UCSD-AML1 (cell line): ENCODE measurements around the gene CLVS2.

Experiments
- DNase-seq: peaks from one replicate; lab custom pipeline; 2025; ENCODE audit not compliant: unreplicated experiment; lab: John Stamatoyannopoulos, UW

The CLVS2 gene

DNA sequence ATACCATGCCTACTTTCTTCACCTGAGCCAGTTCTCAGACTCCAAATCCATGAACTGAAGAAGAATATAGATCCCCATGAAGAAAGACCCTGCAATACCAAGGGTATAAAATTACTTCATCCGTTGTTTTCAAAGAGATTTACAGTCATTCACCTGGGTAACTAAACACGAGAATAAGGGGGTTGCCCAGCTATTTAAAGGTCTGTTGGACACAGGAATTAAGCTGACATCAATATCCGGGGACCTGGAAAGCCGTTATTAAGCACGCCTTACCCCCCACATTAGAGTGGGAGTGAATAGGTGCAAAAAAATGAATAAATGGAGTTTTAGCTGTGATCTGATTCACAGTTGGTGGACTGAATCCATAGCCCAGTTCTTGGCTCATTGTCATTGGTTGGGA is 28.9 kb downstream of the CLVS2 start:
- DNase-seq: no peak

DNA sequence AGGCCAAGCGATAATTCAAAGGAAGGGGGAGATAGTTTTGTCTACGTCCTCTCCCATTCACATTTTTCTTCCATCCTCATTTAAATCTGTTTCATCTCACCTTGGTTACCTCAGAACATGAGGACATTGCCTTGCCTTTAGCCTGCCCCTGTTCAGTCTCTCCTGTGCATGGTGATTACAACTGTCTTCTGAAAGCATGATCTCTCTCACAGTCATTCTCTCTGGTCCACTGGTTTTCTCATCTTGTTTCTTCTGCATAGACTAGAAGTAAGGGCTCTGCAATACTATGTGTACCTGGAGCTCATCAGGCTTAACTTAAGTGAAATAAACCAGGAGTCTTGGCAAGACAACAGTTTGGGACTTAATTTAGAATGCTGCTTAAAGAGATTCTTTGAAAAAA is 31.4 kb downstream of the CLVS2 start:
- no peak for DNase-seq

DNA sequence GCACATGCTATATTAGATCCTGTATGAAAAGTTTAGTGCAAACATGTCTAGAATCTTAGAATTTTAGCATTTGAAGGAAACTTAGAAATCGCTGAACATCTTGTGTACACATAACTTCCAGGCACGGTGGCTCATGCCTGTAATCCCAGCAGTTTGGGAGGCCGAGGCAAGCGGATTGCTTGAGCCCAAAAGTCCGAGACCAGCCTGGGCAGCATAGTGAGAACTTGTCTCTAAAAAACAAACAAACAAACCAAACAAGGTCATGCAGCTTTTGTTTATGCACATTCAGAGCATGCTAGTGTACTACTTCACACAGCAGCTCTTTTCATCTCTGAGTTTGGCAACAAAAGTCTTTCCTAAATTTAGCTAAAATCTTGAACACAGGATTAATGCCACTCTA is 32.2 kb downstream of the CLVS2 start:
- DNase-seq: no peak

DNA sequence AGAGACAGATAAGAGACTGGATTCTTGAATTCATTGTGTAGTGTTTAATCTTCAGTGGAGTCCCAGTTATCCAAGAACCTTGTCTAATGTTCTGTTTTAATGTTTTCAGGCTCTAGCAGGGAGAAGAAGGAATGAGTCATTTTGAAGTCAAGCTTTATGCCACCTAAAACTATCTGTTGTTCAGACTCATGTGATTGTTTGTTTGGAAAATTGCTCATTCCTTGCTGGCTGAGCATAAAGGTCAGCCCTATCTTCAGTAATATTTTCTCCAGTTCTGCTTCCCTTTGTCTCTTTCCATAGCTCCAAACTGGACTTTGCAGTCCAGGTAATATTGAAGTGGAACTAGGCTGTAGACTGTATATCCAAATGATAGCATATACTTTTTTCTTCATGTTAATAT is 34.2 kb downstream of the CLVS2 start:
- DNase-seq: no peak

DNA sequence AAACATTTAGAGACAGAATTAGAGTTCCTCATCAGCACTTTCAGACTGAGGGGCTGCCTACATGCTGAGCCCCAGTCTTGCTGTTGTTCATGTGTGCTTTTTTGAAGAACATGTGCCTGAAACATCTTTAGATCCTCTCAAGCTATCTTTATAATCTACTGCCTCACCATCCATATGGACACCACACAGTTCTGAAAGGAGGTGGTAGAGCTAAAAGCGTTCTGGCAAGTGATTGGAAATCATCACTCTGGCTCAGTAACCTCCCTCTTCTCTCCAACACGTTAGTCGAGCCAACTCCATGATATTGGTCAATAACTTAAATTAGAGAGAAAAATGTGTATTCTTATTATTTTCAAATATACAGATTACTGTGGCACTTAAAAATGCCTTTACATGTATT is 40.6 kb downstream of the CLVS2 start:
- DNase-seq: no peak

DNA sequence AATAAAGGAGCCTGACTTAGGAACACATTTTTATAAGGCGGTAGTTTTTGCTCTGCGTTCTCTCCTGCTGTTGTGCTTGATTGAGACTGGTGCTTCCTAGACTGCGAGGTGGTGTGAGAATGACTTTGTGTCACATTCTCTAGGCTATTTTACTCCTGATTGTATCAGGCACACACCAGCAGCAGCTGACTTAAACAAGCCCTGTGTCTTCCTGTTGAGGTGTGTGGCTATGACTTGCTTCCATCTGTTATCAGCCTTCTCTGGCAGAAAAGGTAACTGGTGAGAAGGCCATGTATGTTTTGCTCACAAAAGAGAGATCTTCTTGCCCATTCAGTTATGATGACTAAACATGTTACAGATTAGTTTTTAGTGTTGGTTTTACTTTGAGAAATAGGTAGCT is 43.4 kb downstream of the CLVS2 start:
- DNase-seq: no peak

DNA sequence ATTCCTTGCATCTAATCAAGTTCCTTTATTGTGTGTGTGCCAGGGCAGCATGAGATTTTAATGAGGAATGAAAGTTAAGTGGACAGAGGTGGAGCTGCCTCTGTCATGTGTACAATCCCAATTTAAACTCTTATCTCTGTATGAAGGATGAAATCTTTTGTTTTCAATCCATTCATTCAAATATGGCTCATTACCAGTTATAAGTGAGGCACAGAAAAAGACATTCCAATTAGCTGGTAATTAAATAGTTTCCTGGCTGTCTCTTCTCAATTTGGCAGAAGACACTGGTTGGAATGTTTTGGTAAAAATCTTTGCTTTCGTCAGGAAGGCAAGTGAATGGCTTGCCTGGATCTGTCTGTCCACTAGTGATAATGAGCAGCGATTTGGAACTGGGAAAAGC is 46.4 kb downstream of the CLVS2 start:
- no peak for DNase-seq

DNA sequence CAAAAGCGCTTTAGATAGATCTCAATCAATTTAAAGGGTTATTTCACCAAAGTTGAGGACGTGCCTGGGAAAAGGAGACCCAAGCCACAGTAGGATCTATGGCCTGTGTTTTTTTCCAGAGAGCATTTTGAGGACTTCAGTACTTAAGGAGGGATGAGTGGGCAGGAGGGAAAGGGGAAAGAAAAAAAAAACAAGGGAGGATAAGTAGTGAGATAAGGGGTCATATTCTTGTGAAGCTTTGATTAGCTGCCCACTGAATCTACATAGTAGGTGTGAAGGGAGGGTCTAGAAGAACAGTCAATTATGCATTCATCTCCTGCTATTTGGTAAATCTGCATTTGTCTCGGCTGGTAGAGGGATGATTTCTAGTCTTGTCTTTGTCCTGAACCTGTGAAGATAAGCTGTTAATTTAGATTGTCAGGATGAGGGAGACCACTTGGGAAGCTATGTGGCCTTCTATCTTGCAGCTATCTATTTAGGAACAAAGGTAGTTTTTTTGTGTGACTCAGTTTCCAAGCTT is 48.4 kb downstream of the CLVS2 start:
- DNase-seq: no peak

DNA sequence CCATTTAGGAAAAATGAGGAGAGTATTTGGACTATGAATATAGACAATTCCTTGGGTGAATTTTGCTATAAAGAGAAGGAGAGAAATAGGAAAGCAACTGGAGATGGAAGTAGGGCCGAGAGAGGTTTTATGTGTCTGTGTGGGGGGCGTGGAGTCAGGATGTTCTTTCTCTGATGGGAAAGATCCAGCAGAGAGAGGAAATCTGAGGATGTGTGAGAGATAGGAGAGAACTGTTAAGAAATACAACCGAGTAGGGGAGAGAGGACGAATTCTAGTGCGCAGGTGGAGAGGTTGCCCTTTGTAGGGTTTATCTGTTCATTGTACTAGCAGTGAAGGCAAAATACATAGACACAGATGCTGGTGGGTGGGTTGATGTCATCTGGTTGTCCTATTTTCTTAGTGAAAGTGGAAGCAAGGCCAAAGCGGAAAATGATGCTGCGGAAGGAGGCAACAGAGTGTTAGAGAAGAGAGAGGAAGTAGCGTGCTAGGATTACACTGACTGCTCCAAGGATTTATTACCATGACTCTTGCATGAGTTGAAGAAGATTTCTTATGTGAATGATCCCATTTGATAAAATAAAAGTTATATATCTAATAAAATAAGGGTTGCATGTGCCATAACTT is 57.7 kb downstream of the CLVS2 start:
- DNase-seq: no peak

DNA sequence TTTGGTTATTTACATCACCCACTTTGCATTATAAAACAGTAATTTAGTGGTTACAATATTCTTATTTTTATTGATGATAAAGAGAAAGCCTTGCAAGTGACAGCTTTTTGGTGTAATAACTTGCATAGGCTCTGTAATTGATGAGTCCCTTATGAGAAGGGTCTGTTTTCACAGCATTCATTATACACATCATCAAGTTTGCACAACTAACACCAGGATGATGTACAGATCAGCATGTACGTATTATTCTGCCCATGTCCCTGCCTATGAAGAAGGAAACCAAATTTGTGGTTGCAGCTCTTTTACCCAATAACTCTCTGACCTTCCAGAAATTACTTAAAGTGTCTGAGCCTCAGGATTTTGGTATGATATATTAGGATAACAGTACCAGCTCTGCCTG is 59.2 kb downstream of the CLVS2 start:
- no peak for DNase-seq

DNA sequence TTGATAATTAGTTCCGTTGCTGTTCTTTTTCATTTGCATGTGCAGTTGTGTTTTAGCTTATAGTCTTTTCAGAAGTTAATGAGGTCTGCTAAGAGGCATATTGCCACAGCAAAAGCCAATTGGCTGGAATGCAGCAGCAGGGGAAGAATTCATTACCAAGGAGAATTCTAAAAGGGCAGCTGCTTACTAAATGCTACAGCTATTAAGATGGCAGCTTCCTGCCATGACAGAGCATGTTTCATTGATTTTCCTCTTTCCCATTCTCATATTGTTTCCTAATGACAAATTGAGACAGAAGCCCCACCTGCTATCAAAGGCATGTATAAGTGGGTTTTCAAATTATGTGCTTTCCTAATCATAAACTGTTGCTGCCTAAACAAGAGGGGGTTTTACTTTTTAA is 66.6 kb downstream of the CLVS2 start:
- no peak for DNase-seq

DNA sequence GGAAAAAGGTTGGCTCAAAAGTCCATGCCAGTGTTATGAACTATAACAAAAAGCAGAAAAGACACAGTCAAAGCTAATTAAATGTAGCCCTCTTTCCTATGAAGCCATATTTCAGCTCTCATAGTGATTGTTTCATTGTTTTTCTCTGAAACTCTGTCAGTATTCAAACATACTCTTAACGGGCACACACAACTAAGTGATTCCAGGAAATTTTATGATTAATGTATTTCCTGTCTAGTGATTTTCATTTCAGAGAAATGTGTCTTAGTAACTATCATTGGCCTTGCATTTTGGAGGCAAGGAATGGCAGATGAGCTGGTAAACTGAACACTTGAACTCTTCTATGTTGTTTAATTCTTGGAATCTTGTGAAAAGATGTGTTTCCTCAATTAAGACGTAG is 68.0 kb downstream of the CLVS2 start:
- DNase-seq: no peak

DNA sequence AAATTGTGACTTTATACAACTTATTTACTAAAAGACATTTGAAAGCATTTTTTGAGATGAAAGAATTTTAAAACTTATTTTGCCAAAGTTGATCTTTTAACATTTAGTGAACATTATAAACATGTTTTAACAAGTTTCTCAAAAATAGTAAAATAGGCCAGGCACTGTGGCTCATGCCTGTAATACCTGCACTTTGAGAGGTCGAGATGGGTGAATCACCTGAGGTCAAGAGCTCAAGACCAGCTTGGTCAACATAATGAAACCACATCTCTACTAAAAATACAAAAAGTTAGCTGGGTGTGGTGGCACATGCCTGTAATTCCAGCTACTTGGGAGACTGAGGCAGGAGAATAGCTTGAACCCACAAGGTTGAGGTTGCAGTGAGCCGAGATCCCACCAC is 78.6 kb downstream of the CLVS2 start:
- no peak for DNase-seq

DNA sequence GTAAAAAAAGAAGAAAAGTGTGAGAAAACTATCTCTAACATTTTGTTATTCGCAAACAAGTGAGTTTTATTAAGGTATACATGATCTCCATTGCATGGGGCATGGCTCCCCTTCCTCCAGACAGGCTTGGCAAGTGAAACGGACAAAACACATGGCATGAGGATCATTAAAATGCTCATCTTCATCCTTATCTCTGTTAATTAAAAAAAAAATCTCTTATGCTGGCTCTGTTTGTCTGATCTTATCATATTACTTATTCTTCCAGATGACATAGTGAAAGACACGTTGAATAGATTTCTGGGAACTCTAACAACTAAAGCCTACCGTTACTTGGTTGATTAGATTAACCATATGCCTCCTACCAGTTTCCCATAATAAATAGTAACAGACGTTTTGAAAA is 89.4 kb downstream of the CLVS2 start:
- no peak for DNase-seq

DNA sequence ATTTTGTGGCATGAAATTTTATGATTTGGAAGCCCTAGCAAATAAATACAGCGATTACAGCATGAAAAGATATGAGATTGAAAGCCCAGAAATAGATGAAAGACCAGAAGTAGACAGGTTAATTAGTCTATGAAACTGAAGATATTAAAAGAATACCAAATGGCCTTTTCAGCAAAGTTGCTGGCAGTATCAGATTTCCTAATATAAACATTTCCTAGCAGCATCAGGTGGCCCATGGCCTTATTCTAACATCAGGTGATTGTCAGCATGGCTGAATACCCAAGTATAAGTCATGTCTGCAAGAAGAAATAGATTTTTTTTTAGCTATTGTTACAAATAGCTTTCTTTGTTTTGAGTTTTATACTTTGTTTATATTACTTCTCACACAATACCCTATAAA is 93.2 kb downstream of the CLVS2 start:
- no peak for DNase-seq

DNA sequence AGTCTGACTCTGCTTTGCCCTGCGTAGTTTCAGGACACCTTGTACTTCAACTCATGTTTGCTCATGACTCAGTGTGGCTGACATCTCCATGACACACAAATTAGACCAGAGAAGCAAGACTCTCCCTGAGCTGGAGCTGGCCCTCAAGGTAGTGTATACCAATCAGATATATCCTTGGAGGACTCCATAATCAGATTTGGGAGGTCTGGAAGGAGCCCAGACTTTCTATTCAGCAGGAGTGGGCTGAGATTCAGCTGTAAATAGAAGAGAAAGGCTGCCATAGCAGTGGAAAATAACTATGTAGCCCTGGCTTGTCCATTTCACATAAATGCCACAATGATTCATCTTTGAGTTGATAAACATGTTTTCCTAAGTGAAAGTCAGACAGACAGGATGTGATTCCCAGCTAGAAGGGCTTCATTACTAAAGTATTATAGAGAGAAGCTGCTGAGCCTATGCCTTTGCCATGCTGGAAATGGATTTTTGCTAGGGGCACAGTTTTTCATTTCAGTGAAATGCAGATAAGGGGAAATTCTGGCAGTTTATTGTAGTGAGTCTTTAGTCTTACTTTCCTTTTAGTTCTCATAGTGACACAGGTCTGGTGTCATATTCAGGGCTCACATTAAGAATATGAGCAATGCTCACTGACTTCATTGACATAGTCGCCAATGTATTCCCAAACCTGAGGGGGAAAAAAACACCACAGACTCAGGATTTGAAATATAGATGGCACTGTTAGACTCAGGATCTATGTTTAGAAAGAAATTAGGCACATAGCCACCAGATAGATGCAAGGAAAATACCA is 95.3 kb downstream of the CLVS2 start:
- DNase-seq: no peak

DNA sequence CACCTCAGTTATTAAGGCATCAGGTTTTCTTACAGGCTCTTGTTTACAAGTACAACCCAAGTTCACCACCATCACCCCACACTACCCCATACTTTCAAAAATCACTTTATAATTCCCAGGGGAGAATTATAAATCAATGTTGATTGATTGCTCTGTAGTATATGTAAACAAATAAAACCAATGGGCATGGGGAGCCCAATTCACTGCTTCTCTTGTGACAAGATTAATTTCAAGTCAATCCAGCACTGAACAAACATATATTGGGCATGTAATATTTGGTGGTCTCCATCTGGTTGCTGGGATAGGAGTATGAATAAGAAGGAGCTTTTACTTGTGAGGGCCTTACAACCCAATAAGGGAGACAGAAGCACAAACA is 95.8 kb downstream of the CLVS2 start:
- DNase-seq: no peak

DNA sequence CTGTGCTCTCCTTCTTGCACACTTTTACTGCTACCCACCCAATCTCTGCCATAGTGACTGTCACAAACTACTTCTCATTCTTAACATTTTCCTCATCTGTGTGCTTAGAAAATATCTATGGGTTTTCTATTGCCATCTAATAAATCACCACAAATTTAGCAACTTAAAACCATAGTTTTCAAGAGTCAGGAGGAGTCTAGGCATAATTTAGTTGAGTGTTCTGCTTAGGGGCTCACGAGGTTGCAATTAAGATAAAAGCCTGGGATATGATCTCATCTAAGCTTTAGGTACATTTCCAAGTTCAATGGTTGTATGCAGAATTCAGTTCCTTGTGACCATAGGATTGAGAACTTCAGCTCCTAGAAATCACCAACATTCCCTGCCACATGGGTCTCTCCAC is 98.8 kb downstream of the CLVS2 start:
- no peak for DNase-seq

DNA sequence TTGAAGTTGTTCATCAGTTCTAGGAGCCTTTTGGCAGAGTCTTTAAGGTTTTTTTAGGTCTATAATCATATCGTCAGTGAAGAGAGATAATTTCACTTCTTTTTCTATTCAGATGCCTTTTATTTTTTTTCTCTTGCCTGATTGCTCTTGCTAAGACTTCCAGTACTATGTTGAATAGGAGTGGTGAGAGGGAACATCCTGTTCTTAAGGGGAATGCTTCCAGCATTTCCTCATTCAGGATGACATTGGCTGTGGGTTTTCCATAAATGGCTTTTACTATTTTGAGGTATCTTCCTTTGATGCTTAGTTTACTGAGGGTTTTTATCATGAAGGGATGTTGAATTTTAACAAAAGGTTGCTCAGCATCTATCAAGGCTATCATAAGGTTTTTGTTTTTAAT is 109.5 kb downstream of the CLVS2 start:
- DNase-seq: no peak

DNA sequence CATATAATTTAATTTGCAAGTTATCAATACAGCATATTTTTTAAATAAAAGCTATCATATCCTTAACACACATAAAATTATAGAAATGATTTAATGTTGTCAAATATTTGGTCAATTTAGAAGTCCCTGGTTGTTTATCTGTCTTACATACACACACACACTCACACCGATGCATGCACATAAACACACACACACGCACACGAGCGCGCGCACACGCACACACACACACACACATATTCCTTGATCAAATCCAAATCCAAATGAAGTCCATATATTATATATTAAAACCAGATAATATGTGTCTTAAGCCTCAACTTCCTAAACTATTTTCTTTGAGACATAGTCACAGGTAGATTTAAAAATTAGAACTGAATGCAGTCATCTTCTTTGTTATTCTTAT is 120.3 kb downstream of the CLVS2 start:
- DNase-seq: no peak

DNA sequence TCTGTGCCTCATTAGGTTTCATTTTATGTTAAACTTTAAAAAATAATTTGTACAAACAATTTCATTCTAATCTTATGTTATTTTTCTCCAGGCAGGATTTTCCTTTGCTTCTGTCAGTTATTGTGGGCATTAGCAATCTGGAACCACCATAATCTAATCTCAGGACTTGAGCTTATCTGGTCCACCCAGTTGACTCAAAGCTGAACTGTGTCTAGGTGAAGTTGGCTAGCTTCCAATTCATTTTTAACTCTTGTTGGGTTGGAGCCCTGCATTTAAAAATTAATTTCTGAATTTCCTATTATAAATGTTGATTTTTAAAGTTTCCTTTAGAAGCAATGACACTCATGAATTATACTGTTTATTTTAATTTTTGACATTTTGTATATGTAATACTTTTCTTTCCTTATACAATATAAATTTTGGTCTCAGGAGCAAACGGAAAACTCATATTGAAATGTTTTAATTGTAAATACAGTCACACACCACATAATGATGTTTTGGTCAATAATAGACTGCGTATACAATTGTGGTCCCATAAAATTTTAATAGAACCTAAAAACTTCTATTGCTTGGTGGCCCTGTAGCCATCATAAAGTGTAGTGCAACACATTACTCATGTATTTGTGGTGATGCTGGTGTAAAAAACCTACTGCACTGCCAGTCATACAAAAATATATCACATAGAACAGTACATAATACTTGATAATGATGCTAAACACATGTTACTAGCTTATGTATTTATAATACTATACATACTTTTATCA is 121.3 kb downstream of the CLVS2 start:
- no peak for DNase-seq

DNA sequence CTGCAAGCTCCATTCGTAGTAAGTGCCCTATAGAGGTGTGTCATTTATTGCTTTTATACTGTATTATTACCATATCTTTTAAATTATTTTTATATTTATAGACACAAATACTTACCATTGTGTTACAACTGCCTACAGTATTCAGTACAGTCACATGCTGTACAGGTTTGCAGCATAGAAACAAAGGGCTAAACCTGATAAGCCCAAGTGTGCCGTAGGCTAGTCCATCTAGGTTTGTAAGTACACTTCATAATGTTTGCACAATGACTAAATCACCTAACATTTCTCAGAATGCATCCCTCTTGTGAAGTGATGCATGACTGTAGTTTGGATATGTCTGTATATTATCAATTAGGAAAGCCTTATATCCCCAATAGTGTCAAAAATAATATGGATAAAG is 122.8 kb downstream of the CLVS2 start:
- no peak for DNase-seq
